ENCODE results near the gene FBXL22.

Gene FBXL22

DNA sequence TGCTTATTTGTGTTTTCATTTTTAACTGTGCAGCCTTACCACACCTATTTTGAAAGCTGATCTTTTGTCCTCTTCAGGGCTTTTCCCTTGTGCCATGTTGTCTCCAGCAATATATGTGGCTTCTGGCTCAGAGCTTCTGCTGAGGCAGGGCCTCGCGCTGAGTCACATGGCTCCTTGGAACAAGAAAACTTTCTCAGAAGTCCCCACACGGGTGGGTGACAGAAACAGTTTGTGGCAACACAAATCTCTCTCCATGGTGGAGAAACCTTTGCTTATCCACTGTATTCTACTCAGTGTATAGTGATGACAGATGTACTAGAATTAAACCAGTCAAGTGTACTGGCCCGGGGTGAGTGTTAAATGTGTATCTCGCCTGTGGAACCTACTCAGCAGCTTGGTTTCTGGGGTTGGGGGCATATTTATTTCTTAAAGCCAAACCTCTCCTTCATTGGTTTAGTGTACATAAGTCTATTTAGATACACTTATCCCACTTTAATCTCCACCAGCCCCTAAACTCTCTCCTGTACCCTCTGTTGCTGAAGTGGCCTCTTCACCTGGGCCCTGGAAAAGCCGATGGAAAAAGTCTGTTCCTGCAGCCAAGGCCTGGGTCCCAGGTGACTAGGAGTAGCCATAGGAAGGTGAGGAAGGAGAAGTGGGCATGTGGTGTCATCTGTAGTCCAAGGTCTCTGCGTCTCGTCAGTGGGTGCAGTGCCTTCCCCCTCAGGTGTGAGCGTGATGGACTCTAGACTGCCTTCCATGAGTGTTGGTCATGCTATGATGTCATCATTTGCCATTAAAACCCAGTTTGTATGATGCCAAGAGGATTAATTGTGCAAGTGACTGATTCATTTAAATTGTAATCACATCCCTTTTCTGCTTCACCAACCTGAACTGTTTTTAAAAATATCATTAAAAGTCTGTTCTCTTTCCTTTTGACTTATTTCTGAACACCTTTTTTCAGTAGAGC lies 3.2 kb upstream of the FBXL22 start:
- H3K4me3 ChIP-seq (ENCODE audit: low read depth, low read length) = no peak overlapping the region
- TF ChIP-seq, protein P1, sequence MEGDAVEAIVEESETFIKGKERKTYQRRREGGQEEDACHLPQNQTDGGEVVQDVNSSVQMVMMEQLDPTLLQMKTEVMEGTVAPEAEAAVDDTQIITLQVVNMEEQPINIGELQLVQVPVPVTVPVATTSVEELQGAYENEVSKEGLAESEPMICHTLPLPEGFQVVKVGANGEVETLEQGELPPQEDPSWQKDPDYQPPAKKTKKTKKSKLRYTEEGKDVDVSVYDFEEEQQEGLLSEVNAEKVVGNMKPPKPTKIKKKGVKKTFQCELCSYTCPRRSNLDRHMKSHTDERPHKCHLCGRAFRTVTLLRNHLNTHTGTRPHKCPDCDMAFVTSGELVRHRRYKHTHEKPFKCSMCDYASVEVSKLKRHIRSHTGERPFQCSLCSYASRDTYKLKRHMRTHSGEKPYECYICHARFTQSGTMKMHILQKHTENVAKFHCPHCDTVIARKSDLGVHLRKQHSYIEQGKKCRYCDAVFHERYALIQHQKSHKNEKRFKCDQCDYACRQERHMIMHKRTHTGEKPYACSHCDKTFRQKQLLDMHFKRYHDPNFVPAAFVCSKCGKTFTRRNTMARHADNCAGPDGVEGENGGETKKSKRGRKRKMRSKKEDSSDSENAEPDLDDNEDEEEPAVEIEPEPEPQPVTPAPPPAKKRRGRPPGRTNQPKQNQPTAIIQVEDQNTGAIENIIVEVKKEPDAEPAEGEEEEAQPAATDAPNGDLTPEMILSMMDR (conservative IDR thresholded peaks at IDR 0.05; ENCODE audit: low read depth, low read length) = no peak
- no peak for DNase-seq (ENCODE audit: low read depth)

DNA sequence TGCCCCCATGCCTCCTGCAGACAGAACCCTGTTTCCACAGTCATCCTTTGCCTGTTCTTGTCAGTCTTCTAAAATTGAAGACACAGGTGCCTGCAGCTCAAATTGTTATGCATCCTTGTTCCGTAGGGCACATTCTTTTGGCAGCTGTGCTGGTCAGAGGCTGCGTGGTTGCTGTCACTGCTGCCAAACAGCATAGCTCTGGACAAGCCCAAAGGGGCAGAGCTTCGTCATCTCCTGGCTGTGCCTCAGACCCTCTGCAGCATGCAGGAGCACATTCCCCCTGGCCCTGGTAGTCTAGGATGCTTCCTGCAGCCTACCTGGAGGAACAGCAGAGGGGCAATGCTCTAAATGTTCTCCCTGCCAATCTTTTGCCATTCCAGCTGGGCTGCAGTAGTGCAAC lies 2.1 kb upstream of the FBXL22 start:
- no peak overlapping the region for H3K4me3 ChIP-seq (ENCODE audit: low read depth, low read length)
- TF ChIP-seq, protein P1 (conservative IDR thresholded peaks at IDR 0.05; ENCODE audit: low read depth, low read length) = no peak
- DNase-seq (ENCODE audit: low read depth) = no peak

DNA sequence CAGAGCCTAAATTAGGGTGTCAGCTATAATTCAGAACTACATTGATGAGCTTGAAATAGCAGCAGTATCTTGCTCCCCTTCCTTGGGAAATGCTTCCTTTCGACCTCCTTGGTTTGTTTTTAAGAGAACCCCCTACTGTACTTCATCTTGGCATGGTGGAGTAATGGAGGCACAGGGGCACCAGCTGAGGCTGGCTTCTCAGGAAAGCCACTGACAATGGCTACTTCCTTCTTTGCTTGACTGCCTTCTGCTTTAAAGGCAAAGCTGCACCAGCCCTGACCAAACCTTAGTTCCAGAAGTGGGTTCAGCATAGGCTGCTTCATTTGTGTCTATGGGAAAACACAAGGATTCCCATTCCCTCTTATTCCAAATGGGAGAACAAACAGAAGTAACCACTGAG lies 1.5 kb upstream of the FBXL22 start:
- DNase-seq (ENCODE audit: low read depth) = no peak
- TF ChIP-seq, protein P1 (conservative IDR thresholded peaks at IDR 0.05; ENCODE audit: low read depth, low read length) = no peak
- no peak overlapping the region for H3K4me3 ChIP-seq (ENCODE audit: low read depth, low read length)

DNA sequence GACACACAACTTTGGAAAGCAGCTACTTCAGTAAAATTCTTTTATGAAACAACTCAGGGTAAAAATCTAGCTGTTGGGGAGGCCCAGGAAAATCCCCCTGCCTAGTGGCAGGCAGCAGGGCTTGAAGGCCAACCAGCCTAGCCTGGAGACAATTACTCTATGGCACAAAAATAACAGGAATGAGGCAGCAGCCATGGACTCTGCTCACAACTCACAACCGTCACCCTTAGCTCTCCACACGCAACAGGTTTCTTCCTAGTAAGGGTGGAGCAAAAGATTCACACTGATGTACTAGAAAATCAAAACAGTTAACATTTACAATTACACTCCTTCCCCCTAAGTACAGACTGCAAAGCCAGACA lies 530 bp upstream of the FBXL22 start:
- no peak overlapping the region for H3K4me3 ChIP-seq (ENCODE audit: low read depth, low read length)
- peak; percentile 17 for DNase-seq (ENCODE audit: low read depth)
- TF ChIP-seq, protein P1 (conservative IDR thresholded peaks at IDR 0.05; ENCODE audit: low read depth, low read length) = no peak

DNA sequence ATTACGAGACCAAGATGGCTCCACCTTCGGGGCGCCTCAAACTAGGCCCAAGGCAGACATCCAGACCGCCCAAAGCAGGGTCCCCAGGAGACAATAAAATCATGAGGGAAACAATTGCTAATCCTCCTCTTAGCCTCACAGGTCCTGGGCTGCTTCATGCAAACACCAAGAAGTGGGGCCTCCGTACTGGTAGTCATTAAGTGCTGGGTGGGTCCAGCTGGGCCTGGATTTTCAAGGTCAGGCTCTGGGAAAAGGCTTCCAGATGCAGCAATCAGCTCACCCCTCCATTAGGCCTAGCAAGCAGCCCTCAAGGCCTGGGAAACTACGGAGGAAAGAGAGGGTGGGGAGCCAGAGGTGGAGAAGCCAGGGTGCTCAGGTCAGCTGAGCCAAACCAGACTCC lies 634 bp downstream of the FBXL22 start:
- no peak overlapping the region for H3K4me3 ChIP-seq (ENCODE audit: low read depth, low read length)
- TF ChIP-seq, protein P1 (conservative IDR thresholded peaks at IDR 0.05; ENCODE audit: low read depth, low read length) = no peak
- DNase-seq (ENCODE audit: low read depth) = no peak

DNA sequence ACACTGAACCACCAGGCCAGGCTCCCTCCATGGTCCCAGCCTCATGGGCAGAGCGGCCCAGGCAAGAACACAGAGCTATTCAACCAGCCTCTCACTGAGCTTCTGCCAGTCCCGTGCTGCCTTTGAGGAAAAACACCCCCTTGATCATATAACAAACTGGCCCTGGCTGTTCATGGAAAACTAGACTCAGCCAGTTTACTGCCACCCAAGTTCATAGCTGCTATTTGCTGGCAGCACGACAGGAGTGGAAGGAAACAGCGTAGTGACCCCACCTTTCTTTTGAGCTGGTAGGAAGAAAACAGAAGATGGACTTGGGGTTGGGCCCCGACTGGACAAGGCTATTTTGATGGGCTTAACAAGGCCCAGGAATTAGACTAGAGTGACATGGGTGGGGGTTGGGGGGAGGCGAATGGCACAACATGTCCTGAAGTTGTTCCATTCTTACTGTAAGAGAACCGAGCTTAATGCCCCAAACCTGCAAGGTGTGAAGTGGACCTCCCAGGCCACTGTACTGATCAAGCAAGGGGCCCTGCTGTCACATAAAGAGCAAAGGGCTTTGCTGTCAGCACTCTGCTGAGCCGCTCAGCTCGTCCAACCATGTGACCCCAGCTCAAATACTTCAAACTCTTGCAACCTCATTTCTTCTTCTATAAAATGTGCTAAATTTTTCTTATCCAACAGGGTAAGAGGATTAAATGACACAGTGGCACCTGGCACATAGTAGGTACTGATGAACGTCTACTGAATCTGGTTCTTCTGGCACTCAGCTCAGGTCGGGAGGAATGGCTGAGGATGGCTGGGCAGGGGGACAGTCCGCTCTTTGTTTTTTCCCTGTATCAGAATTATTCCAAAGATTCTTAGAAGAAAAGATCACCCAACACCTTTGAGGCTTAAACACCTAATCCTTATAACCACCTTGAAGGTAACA lies 1.6 kb downstream of the FBXL22 start:
- TF ChIP-seq, protein P1 (conservative IDR thresholded peaks at IDR 0.05; ENCODE audit: low read depth, low read length) = no peak
- no peak overlapping the region for H3K4me3 ChIP-seq (ENCODE audit: low read depth, low read length)
- DNase-seq (ENCODE audit: low read depth) = peak; percentile 15

All from choroid plexus epithelial cell (primary cell).